Stimulated activated CD4-positive, alpha-beta T cell treated with anti-CD3 and anti-CD28 coated beads, Interleukin-4, amount 100 ng/mL, for 1 hour (primary cell): ENCODE measurements around the gene PPP1R12B.
"Not testable (repeated sequence)": the region's sequence is repeated elsewhere in the genome, so short reads cannot be mapped to it uniquely, and the experiment has no call there.

Source experiments
- DNase-seq: peaks from one replicate; pipeline ENCODE4 v3.0.0-alpha.2; 2020

The PPP1R12B gene

DNA sequence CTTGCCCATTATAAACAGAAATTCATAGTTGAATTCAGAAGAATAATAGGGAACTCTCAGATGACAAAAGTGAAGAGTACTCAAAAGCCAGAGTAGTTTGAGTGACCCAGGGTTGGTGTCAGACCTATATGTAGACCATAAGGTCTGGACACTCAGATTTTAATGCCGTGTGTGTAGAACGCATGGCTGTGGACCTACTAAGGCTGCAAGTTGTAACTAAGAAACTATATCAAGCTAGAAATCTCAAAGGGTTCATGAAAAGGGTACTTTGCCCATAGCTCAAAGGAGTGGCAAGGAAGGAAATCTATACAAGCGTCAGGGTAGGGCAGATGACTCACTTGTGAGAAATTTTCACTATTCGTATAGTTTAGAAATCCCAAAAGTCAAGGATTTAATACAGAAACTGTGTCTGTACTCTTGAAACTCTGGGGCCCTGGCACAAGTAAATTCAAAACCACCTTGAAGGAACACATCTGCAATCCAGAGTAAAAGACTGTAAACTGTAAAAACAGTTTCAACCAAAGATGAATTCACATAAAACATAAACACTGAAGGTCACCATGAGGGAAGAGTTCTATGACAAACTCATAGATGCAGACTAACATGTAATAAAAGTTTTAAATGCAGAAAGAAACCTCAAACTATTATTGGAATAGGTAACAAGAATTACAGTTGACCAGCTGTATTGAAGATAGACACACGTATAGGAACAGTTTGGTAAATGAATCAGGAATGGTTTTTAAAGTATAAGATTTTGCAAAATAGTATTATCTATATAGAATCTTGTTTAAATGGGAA is 108.1 kb downstream of the PPP1R12B start:
- DNase-seq, result not testable (repeated sequence)

DNA sequence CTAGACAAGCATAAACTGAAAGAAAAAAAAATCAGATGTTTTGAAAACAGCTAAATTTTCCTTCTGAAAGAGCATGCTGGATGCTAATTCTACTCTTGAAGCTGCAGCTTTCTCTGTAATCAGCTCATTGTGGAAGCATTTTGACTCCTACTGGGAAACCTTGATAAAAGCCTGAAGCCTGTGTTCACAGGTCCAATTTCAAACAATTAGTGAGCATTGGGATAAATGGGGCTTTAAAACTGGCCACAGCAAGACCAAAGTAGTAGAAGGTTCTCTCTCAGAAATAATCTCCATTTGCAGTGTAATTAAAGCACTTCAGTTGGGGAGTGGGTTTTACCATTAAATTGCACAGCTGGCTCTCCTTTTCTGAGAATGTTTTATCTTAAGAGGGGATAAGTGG is 110.2 kb downstream of the PPP1R12B start:
- not testable (repeated sequence) for DNase-seq

DNA sequence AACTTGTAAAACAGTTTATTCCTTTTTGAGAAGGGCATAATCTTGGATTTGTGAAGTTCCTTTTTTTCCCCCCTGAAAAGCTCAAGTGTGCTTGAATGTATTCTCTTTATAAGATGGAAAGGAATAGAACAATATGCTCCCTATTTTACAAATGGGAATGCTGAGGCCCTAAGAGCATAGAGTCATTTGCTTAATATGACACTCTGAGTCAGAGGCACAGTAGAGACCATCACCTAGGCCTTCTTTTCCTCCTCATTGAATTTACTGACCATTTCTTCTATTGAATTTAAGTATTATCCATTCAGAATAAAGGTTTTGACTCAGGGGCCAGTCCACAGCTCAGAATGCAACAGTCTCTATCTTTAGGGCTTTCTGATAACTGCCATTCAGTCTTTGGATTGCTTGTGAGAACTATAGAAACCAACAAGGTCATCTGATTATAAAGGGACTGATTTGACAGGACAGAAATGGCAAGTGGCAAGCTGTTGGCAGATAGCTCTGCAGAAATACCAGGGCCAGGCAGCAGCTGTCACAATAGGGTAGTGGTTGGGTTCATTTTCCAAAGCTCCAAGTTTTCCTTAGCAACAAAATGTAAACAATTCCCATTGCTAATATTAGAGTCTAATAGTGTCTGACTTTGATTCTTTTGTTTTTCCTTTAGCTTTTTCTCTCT is 111.1 kb downstream of the PPP1R12B start:
- DNase-seq, result not testable (repeated sequence)

DNA sequence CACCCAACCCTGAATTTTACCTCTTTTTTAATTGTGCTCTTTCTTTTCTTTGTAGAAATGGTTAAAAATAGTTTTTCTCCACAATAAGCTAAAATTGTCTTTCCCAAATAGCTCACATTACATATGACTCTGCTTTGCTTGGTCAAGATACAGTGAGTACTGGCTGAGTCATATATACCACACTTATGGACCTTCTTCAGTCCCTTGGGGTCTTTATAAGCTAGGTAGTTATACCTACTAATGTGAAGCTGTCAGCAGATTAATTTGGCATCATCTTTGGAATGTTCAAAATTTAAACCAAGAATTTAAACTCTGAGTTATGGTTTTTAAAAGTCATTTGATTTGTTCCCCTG is 111.6 kb downstream of the PPP1R12B start:
- DNase-seq, result not testable (repeated sequence)

DNA sequence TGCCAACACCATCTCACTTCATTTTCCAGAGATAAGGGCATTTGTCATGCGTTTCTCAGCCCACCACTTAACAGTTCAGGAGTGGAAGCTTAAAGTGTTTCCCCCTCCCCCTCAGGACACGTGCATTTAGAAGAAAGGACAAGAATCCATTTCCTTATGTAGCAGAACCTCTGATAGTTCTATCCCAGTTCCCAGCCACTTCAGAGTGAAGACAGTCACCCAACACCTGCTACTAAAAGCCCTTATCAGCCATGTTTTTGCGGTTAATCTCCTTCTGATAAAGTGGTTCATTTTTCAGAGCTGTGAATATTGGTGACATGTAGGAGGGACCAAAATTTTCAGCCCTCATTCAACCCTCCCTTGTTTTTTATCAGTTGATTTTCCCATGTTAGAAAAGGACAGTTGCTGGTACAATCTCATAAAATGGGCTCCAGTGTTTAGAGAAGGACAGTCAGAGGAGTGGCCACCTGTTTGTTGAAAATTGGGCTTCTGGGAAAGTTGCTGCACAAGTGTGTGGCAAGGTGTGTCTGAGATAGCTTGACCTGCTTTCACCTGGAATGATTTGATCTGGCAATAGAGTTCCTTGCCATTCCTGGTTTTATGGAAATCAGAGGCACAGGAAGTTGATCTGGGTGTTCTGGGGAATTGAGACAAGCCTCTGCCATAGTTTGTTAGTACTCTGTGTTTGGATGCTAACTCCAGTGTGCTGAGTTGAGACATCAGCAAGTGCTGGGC is 114.0 kb downstream of the PPP1R12B start:
- DNase-seq, result no peak

DNA sequence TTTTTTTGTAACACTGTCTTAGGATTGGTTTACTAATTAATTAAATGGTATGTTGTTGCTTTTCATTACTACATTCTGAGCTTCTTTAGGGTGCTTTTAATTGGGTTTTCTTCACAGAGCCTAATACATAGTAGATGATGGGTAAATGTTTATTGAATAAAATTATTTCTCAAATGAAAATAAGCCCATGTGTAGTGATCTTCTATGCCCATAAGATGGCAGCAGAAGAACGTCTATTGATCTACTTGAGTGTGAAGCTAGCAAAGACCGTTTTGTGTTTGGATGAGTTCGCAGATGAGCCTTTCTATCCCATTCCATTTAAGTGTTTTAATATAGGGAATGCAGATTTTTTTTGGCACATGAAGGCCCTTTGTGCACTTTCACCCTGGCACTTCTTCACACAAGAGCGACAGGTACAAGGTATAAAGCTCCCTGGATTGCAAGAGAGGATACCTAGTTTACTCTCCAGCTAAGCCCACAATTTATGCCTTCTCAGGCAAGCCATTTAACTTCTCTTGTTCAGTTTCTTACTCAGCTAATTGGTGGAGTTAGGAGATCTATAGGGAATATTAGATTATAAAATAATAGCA is 115.7 kb downstream of the PPP1R12B start:
- DNase-seq, result not testable (repeated sequence)

DNA sequence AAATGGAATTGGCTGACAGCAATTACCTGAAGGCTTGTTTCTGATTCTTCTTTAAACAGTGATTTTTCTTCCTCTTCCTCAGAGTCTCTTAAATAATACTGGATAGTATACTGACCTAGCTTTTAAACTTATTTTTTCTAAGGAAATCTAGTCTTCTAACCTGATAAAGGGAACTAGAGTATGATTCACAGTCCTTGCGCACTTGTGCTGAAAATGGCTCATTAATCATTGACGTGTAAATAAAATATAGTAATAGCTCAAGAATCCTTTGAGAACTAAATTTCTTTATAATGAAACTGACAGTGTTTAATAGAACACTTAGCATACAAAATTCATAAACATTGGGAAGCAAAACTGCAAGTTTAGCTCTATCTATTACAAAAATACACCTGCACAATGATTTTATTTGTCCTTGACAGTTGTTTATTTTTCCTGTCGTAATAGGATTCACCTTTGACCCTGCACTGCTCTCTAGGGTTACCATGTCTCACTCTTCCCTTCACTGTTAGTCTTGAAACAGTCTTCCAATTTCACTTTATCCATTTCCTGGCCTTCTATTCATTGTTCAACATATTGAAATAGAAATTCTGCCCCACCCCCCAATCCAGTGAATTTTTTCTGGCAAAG is 117.3 kb downstream of the PPP1R12B start:
- DNase-seq, result not testable (repeated sequence)

DNA sequence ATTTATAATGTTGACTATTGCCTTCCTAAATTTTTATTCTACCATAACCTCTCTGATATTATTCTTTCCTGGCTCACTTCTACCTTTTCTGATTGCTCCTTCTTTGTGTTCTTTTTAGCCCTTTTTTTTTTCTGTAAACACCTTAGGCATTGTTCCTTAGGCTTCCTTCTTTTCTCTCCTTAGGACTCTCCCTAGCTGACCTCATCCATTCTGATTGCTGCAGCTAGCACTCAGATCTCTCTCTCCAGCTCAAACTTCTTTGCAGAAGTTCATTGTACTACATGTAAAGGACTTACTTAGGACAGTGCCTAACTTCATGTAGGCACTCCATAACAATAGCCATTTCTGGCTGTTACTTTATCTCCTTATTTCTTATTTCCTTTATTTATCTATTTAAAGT is 117.8 kb downstream of the PPP1R12B start:
- DNase-seq, result not testable (repeated sequence)

DNA sequence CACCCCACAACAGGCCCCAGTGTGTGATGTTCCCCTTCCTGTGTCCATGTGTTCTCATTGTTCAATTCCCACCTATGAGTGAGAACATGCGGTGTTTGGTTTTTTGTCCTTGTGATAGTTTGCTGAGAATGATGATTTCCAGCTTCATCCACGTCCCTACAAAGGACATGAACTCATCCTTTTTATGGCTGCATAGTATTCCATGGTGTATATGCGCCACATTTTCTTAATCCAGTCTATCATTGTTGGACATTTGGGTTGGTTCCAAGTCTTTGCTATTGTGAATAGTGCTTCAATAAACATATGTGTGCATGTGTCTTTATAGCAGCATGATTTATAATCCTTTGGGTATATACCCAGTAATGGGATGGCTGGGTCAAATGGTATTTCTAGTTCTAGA is 118.9 kb downstream of the PPP1R12B start:
- DNase-seq, result not testable (repeated sequence)

DNA sequence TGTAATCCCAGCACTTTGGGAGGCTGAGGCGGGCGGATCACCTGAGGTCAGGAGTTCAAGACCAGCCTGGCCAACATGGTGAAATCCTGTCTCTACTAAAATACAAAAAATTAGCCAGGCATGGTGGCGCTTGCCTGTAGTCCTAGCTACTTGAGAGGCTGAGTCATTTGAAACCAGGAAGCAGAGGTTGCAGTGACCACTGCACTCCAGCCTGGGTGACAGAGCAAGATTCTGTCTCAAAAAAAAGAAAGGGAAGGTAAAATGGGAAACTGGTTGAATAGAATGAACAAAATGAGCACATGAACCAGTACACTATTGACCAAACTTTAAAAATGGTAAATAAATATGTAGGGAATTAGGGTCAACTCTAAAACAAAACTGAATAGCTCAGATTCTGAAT is 120.2 kb downstream of the PPP1R12B start:
- not testable (repeated sequence) for DNase-seq

DNA sequence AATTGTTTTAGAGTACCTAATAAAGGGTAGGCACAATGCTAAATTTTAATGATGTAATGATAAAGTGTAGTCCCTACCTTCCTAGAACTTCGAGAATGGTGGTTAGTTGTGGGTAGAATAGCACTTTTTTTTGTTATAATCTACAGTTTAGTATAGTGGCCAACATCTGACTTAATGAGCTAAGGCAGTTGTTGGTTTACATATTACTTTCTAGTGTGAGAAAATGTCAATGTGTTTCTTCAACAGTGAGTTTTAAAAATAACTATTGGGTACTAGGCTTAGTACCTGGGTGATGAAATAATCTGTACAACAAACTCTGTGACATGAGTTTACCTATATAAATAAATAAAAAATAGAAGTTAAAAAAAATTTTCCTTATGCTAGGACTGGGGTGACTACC is 120.6 kb downstream of the PPP1R12B start:
- DNase-seq, result not testable (repeated sequence)

DNA sequence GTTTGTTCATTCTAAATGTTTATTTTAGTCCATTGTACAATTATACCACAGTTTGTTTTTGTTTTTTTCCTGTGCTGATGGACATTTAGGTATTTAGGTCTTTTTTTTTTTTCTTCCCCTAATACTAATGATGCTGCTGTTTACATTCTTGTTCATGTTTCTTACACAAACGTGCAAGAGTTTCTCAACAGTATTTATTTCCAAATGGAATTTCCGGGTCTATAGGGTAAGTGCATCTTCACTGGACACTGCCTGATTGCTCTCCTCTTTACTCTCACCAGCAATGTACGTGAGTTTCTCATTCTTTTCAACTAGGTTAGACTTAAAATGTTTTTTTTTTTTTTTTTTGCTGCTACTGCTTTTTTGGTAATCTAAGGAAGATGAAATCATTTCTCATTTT is 122.7 kb downstream of the PPP1R12B start:
- DNase-seq, result no peak

DNA sequence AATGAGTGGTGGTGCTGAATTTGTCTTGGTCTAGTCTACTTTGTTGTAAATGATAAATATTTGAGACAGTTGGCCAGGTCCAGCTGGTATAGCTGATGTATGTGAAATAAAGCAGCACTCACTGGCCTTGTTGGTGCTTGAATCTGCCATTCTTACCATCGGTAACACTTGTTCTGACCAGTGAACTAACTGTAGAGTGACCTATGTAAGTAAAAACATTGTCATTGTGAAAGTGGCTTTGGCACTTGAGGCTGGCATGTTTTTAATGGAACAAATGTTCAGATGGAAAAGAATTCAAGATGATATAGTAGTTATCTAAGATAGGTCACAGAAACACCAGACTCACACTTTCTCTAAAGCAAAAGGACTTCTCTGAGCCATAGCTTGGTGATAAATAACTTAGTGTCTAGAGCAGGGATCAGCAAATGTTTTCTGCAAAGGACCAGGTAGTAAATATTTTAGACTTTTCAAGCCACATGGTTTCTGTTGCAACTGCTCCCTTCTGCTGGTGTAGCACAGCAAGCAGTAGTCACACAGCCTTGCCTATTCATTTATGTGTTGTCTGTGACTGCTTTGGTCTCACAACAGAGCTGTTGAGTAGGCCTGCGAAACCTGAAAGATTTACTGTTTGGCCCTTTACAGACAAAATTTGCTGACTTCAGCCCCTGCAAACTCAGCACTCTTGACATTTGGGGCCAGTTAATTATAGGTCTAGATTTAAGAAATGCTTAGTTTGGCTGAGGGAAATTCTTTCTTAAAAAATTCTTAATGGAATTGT is 124.0 kb downstream of the PPP1R12B start:
- DNase-seq, result not testable (repeated sequence)

DNA sequence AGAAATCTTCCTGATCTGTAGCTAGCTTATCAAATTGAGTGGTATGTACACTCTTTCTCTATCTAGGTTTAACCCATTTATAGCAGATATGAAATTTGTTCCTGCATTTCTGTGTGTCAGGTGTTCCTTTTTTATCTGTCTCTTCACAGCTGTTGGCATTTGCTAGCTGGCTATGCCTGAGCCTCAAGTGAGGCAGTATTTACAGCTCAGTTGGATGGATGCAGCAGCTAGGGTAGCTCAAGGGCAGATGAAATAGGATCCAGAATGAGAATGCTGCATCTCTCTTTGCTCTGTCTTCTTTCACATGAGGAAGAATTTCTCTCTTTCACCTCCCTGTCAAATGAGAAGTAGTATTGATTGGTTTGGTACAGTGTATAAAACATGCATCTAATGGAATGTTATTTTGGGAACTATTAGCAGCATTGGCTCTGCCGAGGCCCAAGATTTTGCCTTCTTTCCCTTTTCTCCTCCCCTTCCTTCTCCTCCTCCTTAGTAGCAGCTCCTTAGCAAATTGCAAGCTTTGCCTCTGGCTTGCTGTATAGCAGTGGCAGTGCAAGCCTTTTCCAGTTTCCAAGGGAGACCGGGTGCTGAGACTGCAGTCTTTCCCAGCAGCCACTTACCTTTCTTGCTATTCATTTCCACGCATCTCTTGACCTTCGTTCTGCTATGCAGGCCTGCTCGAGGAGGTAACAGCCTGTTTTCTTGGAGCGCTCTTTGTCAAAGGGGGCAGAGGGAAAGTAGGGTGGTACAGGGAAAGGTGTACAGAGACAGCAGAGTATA is 125.0 kb downstream of the PPP1R12B start:
- not testable (repeated sequence) for DNase-seq

DNA sequence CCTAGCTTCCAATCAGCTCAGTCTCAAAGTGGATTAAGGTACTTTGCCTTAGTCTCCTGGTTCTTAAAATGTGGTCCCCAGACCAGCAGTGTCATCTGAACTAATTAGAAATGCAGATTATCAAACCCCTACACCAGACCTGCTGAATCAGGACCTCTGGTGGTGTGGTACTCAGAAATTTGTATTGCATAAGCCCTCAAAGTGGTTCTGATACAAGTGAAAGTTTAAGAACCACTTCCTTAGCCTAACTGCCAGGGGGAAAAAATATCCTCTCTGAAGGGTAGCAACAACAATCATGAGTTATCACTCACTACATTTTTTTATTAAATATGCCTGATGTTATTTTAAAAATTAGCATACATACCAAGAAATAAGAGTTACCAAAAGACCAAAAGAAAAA is 131.2 kb downstream of the PPP1R12B start:
- DNase-seq, result not testable (repeated sequence)

DNA sequence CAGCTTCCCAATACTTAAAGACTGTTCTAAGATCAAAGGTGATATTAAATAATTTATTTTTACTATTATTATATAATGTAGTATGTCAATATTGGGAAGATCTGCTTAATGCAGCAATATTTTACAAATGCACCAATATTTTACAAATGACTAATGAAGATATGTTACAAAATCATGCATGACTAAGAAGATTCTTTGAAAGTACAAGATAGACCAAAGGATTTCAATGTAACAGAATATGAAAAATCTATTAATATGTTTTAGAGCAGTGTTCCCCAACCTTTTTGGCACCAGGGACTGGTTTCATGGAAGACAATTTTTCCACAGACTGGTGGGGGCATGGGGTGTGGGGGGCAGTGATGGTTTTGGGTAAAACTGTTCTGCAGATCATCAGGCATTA is 132.1 kb downstream of the PPP1R12B start:
- not testable (repeated sequence) for DNase-seq

DNA sequence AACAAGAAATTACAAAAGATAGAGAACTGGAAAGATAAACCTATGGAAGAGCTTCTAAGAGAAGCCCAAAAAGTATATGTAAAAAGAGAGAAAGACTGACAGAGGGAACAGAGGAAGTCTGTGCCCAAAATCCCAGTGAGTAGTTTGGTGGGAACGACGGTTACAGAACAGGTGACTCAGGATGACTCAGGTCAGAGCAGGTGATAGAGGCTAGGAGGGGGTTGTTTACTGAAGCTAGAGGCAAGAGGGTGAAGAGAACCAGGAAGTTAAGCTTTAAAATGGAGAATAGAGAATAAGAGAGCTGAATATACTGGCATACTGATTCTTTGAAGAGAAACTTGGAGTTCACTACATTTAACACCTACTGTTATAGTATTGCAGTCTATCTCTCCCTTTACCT is 134.9 kb downstream of the PPP1R12B start:
- DNase-seq, result not testable (repeated sequence)

DNA sequence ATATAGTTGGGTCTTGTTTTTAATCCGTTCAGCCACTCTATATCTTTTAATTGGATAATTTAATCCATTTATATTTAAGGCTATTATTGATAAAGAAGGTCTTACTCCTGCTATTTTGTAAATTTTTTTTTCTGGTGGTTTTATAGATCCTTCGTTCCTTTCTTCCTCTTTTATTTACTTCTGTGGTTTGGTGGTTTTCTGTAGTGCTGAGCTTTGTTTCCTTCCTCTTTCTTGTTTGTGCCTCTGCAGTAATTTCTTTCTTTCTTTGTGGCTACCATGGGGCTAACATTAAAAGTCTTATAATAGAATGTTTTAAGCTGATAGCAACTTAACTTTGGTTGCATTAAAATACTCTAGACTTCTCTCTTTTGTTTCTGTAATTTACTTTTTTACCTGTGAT is 135.5 kb downstream of the PPP1R12B start:
- DNase-seq, result not testable (repeated sequence)

DNA sequence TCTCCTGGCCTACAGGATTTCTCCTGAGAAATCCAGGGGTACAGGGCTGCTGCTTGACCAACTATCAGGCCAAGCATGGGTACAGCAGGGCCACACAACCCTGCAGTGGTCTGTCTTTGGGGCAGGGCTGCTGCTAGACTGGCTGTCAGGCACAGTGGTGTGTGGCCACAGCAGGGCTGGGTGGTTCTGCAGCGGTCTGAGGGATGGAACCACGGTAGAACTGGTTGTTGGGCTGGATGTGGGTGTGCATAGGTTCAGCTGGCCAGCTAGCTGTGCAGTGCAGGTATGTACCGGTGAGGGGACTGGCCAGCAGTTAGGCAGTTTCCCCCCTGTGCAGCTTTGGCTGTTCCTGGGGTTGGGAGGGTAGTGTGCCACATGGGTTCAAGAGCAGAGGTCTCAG is 136.3 kb downstream of the PPP1R12B start:
- not testable (repeated sequence) for DNase-seq

DNA sequence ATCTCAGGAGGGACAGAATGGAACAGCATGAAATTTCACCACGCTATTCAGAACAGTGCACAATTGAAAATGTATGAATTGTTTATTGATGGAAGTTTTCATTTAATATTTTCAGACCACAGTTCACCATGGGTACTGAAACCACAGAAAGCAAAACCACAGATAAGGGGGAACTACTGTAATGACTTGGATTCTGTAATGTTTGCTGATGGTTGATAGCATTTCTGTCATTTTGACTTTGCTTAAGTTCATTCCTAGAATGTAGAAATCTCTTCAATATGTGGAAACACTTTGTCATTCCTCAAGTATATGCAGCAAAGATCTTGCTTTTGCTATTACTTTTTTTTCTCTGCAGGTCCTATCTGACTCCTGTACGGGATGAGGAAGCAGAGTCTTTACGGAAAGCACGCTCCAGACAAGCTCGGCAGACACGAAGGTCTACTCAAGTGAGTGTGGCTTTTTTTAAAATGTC is 139.7 kb downstream of the PPP1R12B start:
- not testable (repeated sequence) for DNase-seq

DNA sequence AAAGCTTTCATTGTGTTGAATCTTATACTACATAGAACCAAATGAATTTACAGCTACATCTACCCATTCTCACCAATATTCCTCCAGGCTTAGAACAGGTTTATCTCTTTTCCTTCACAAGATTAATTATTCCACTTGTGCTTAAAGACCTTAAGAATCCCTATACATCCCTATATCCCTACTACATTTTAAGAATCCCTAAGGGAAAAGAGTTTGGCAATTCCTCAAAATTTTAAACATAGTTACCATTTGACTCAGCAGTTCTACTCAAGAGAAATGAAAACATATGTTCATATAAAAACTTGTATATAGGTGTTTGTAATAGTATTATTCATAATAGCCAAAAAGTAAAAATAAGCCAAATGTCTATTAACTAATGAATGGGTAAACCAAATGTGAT is 140.6 kb downstream of the PPP1R12B start:
- not testable (repeated sequence) for DNase-seq
